GM13976 (cell line): ENCODE results near the gene SNRPA1.
"Not testable (repeated sequence)": the region's sequence is repeated elsewhere in the genome, so short reads cannot be mapped to it uniquely, and the experiment has no call there.

ENCODE experiments used
- DNase-seq: peaks from one replicate; pipeline ENCODE4 v3.0.0; 2012; ENCODE audit warnings: low spot score
- in situ Hi-C: fragments of 300-500 bp; cut with MboI; formaldehyde crosslinking; loops from one replicate; pipeline ENCODE4 v1.12.0; 2022; ENCODE audit warnings: low sequenced_read_pairs, mixed read lengths, inconsistent platforms; ENCODE audit not compliant: unreplicated experiment
- TF ChIP-seq, protein P1 (sequence below): IDR thresholded peaks from 2 replicates; pipeline ENCODE4 v1.5.1; 2012; ENCODE audit warnings: borderline replicate concordance, mild to moderate bottlenecking; ENCODE audit not compliant: insufficient read depth; ENCODE audit errors: extremely low read depth, missing control alignments, control extremely low read depth

The SNRPA1 gene

DNA sequence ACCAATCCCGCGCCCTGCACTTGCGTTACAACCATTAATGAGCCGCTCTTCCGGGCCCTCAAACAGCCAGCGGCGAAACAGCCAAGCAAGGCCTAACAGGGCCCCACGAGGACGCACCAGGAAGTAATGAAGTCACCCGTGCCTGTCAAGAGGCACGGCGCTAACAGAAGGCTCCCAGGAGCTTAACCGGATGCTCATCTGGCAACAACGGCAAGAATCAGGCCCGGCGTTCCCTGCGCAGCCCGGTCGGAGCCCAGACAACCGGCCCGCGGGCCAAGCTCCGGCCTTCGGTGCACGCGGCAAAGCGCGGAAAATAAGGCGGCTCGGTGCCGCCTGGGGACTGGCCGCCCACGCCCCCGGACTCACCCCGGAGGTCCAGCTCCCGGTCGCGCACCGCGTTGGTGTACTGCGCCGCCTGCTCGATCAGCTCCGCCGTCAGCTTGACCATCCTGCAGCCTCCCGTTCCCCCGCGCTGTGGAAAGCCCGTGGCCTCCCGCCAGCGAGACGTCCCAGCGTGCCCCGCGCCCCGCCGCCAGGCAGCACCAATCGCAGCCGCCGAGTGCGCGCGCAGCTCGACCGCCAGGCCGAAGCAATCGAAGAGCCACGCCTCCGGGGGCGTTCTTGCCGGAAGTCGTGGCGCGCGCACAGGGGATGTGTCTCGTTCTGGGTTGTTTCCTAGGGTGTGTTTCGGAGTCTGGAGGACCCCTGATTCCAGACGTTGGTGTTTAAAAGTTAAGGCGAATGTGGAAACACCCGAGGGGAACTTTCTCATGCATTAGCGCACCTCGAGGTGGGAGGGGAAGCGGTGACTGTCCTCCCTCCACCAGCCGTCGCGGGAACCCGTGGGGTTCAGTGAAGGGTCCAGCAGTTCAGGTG lies at the start of gene SNRPA1:
Gene SNRPA1, minus strand, starts transcription at position 518 of the 876 bp plus-strand sequence. Its CDS starts 70 bp downstream, at position 448.
- TF ChIP-seq, protein P1, sequence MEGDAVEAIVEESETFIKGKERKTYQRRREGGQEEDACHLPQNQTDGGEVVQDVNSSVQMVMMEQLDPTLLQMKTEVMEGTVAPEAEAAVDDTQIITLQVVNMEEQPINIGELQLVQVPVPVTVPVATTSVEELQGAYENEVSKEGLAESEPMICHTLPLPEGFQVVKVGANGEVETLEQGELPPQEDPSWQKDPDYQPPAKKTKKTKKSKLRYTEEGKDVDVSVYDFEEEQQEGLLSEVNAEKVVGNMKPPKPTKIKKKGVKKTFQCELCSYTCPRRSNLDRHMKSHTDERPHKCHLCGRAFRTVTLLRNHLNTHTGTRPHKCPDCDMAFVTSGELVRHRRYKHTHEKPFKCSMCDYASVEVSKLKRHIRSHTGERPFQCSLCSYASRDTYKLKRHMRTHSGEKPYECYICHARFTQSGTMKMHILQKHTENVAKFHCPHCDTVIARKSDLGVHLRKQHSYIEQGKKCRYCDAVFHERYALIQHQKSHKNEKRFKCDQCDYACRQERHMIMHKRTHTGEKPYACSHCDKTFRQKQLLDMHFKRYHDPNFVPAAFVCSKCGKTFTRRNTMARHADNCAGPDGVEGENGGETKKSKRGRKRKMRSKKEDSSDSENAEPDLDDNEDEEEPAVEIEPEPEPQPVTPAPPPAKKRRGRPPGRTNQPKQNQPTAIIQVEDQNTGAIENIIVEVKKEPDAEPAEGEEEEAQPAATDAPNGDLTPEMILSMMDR: no peak
- DNase-seq: peak; percentile 98
- in situ Hi-C loops: loop anchor here (10.0 kb wide), 1 partner anchor 200 kb away; no protein-coding TSS in a partner anchor

DNA sequence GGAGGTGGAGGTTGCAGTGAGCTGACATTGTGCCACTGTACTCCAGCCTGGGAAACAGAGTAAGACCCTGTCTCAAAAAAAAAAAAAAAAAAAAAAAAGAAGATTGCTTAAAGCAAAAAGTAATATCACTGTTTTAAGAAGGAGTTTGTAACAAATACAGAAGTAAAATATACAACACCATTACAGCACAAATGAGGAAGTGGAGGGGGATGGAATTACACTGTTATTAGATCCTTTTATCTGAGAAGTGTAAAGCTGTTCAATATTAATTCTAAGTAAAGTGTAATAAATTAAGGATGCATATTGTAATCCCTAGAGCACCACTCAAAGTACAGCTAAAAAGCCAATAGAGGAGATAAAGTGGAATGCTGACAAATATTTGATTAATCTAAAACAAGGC lies 47.0 kb upstream of the SNRPA1 start:
- in situ Hi-C loops: no loop called here
- no peak for DNase-seq
- TF ChIP-seq, protein P1: no peak

DNA sequence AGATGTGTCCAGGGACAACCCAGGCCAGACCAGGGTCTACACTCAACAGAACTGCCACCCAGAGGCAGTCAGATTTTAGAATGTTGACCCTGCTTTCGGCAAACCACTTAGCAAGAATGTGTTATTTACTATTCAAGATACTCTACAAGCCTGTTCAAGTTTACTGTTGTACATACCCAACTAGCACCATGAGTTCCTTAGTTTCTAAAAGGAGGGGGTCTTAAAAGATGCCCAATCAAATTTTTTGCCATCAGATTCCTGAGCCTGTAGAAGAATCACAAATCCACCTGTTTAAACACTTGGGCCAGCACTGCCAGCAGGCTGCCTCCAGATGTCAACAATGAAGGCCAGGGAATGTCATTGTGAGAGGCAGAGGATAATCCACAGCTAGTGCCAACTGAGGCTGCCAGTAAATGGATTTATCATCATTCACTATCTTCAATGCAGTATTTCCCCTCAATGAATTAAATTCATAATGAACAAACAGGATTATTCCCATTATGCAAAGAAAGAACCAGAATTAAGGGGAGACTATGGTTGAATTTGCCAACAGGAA lies 43.5 kb upstream of the SNRPA1 start:
- TF ChIP-seq, protein P1: no peak
- in situ Hi-C loops: no loop called here
- DNase-seq: no peak

DNA sequence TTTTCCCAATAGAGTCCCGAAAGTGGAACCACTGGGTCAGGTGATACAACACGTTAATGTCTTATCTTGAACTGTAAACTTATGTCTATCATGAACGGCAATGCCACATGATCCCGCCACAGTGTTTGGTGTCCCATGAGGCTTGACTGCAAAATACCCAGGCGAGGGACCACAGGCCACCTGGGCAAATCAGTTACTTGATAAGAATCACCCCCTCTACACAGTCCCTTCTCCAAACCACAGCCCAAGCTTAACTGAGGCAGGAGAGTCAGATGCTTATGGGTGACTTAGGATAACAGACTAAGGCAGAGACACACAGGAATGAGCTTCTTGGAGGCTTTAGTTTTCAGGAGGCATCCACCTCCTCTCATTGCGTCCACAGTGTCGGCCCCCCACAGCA lies 42.9 kb upstream of the SNRPA1 start:
- in situ Hi-C loops: no loop called here
- no peak for DNase-seq
- TF ChIP-seq, protein P1: no peak

DNA sequence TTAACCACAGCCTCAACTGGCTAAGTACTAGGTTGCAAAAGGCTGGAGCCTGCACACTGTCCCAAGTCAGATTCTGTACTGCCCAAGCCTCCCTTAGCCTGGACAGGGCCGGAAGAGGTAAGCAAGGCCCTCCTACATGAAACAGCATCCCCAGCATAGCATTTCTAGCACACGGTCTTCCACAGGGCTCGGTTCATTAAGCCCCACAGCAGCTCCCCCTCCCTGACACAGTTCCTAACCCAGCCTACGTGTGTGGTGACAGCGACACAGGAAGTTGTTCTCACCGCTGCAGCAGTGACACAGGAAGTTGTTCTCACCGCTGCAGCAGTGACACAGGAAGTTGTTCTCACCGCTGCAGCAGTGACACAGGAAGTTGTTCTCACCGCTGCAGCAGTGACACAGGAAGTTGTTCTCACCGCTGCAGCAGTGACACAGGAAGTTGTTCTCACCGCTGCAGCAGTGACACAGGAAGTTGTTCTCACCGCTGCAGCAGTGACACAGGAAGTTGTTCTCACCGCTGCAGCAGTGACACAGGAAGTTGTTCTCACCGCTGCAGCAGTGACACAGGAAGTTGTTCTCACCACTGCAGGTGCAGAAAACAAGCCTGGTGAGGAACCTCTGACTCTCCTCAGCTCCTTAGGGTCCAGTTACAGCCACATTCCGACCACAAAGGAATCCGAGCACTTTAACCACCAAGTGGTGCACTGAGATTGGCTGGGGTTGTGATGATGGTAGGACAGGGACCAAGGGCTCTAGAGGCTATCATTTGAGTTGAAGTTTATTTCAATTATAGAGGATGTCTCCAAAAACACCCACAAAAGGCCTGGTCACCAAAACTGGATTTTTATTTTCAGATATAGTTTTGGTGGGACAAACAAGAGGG lies 39.1 kb upstream of the SNRPA1 start:
- DNase-seq: peak; percentile 75

DNA sequence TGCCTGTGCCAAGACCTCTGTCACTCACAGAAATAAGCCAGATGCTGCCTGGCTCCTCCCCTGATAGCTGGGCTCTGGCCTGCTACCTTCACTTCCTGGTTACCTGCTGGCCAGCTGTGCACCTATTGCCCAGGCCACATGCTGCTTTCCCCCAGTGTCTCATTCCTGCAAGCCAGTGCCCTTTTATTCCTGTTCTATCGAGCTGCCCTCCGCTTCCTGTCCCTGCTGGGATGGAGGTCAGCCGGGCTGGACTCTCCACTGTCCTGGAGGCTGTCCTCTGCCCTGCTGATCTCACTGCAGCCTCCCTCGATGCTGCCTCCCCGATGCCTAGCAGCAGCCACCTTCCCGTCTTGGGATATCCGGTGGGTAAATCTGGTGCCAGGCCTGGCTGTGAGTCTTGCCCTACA lies 37.0 kb upstream of the SNRPA1 start:
- in situ Hi-C loops: no loop called here
- TF ChIP-seq, protein P1: no peak
- no peak for DNase-seq

More for the DNA sequence above, 39.1 kb upstream of the SNRPA1 start:
- in situ Hi-C loops: not testable (repeated sequence)
